Nephron (organoid): Measurements from ENCODE around the gene KRT84.

Experiments used
- H3K27ac Mint-ChIP-seq, 3 experiments: 2 replicates each; pipeline ENCODE4 v1.8.0; 2020; ENCODE audit warnings: mixed read lengths in 3 of 3, mild to moderate bottlenecking in 2 of 3, moderate library complexity in 1 of 3
- H3K27me3 Mint-ChIP-seq: 2 replicates; pipeline ENCODE4 v1.8.0; 2021; ENCODE audit warnings: low read depth, mild to moderate bottlenecking, moderate library complexity, mixed read lengths
- H3K36me3 Mint-ChIP-seq: 2 replicates; pipeline ENCODE4 v1.8.0; 2020; ENCODE audit warnings: low read depth, mixed read lengths
- H3K4me1 Mint-ChIP-seq: 2 replicates; pipeline ENCODE4 v1.8.0; 2020; ENCODE audit warnings: mixed read lengths
- H3K4me3 Mint-ChIP-seq, 3 experiments: 2 replicates each; pipeline ENCODE4 v1.8.0; 2020; ENCODE audit warnings: mild to moderate bottlenecking in 3 of 3, mixed read lengths in 3 of 3, moderate library complexity in 2 of 3
- H3K9me3 Mint-ChIP-seq: 2 replicates; pipeline ENCODE4 v1.8.0; 2020; ENCODE audit warnings: mixed read lengths
- CTCF ChIP-seq, 3 experiments: fragments of 200-600 bp; sonication (generic); IDR thresholded peaks; one replicate each; pipeline ENCODE4 v1.5.0; 2021; ENCODE audit warnings: antibody characterized with exemption in 3 of 3; ENCODE audit not compliant: unreplicated experiment in 3 of 3

Gene KRT84

GRCh38 chr12:52428121-52428520, 42.7 kb upstream of the KRT84 start:
- H3K9me3 Mint-ChIP-seq, result no peaks in the 10 kb centered on the region
- no peak overlapping the region for H3K27ac Mint-ChIP-seq
- TF ChIP-seq CTCF (IDR thresholded peaks at IDR 0.05; ENCODE audit: unreplicated experiment in 3 of 3), result no peak
- no peak overlapping the region for H3K4me3 Mint-ChIP-seq
- H3K27me3 Mint-ChIP-seq, result peaks cover 31% of the 10 kb centered on the region
- H3K36me3 Mint-ChIP-seq, result no peaks in the 10 kb centered on the region
- H3K4me1 Mint-ChIP-seq, result peaks cover 17% of the 10 kb centered on the region

GRCh38 chr12:52427083-52427482, 41.6 kb upstream of the KRT84 start:
- TF ChIP-seq CTCF (IDR thresholded peaks at IDR 0.05; ENCODE audit: unreplicated experiment in 3 of 3), result no peak
- Mint-ChIP-seq H3K27me3 (peaks cover 22% of the 10 kb centered on the region), H3K36me3 (no peaks in the 10 kb centered on the region), H3K4me1 (peaks cover 19% of the 10 kb centered on the region), H3K4me3 (no peak overlapping the region), H3K27ac (no peak overlapping the region), H3K9me3 (no peaks in the 10 kb centered on the region)

- Mint-ChIP-seq H3K9me3 (no peaks in the 10 kb centered on the region), H3K4me3 (no peak overlapping the region), H3K27ac (no peak overlapping the region), H3K4me1 (peaks cover 19% of the 10 kb centered on the region), H3K36me3 (no peaks in the 10 kb centered on the region), H3K27me3 (peaks cover 21% of the 10 kb centered on the region)
- TF ChIP-seq CTCF (IDR thresholded peaks at IDR 0.05; ENCODE audit: unreplicated experiment in 3 of 3), result no peak
Observed at GRCh38 chr12:52426034-52426433, 40.6 kb upstream of the KRT84 start.

GRCh38 chr12:52425466-52425865, 40.0 kb upstream of the KRT84 start:
- Mint-ChIP-seq H3K27me3 (peaks cover 17% of the 10 kb centered on the region), H3K4me1 (peaks cover 19% of the 10 kb centered on the region), H3K36me3 (no peaks in the 10 kb centered on the region), H3K9me3 (no peaks in the 10 kb centered on the region), H3K27ac (no peak overlapping the region), H3K4me3 (no peak overlapping the region)
- no peak for TF ChIP-seq CTCF (IDR thresholded peaks at IDR 0.05; ENCODE audit: unreplicated experiment in 3 of 3)

GRCh38 chr12:52423661-52424500, 38.4 kb upstream of the KRT84 start:
- H3K9me3 Mint-ChIP-seq, result peaks cover 2% of the 10 kb centered on the region
- H3K27ac Mint-ChIP-seq, result peak overlapping the region; percentile 34 to 71 (median 41)
- no peak overlapping the region for H3K4me3 Mint-ChIP-seq
- TF ChIP-seq CTCF (IDR thresholded peaks at IDR 0.05; ENCODE audit: unreplicated experiment in 3 of 3), result no peak
- H3K27me3 Mint-ChIP-seq, result peaks cover 2% of the 10 kb centered on the region
- H3K36me3 Mint-ChIP-seq, result no peaks in the 10 kb centered on the region
- H3K4me1 Mint-ChIP-seq, result peaks cover 19% of the 10 kb centered on the region

- no peaks in the 10 kb centered on the region for H3K36me3 Mint-ChIP-seq
- peak overlapping the region; percentile 34 to 71 (median 41) for H3K27ac Mint-ChIP-seq
- H3K4me1 Mint-ChIP-seq, result peaks cover 19% of the 10 kb centered on the region
- no peak overlapping the region for H3K4me3 Mint-ChIP-seq
- H3K27me3 Mint-ChIP-seq, result no peaks in the 10 kb centered on the region
- no peak for TF ChIP-seq CTCF (IDR thresholded peaks at IDR 0.05; ENCODE audit: unreplicated experiment in 3 of 3)
- H3K9me3 Mint-ChIP-seq, result peaks cover 2% of the 10 kb centered on the region
Observed at GRCh38 chr12:52423035-52423434, 37.6 kb upstream of the KRT84 start.
